OCI-LY3 (cell line): ENCODE results near the gene BEGAIN.

Experiments
- EZH2phosphoT487 ChIP-seq: fragments of 200-600 bp; shearing (Covaris generic); IDR thresholded peaks from 2 replicates; pipeline ENCODE4 v1.6.1; 2018; ENCODE audit warnings: antibody characterized with exemption, mixed run types, low read depth
- TF ChIP-seq, protein P1 (sequence below): fragments of 200-600, 300-600 bp; sonication (generic); IDR thresholded peaks from 2 replicates; pipeline ENCODE4 v1.5.1; 2014; ENCODE audit warnings: antibody characterized with exemption, low read length, low read depth

- TF ChIP-seq, protein P1, sequence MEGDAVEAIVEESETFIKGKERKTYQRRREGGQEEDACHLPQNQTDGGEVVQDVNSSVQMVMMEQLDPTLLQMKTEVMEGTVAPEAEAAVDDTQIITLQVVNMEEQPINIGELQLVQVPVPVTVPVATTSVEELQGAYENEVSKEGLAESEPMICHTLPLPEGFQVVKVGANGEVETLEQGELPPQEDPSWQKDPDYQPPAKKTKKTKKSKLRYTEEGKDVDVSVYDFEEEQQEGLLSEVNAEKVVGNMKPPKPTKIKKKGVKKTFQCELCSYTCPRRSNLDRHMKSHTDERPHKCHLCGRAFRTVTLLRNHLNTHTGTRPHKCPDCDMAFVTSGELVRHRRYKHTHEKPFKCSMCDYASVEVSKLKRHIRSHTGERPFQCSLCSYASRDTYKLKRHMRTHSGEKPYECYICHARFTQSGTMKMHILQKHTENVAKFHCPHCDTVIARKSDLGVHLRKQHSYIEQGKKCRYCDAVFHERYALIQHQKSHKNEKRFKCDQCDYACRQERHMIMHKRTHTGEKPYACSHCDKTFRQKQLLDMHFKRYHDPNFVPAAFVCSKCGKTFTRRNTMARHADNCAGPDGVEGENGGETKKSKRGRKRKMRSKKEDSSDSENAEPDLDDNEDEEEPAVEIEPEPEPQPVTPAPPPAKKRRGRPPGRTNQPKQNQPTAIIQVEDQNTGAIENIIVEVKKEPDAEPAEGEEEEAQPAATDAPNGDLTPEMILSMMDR = no peak
- no peak for TF ChIP-seq EZH2phosphoT487
Observed at GRCh38 chr14:100629098-100629497, 41.9 kb upstream of the BEGAIN start.
